GM23248 (cell line): ENCODE results near the gene TLE5. TPM values are rescaled to one million over a fixed set of nuclear protein-coding genes. Genes with fewer than 3 reads are reported as not detected.

Experiments used
- DNase-seq: peaks from one replicate; pipeline ENCODE4 v3.0.0-alpha.2; 2015
- H2AFZ ChIP-seq: fragments of 200-600 bp; sonication (generic); 2 replicates; pipeline ENCODE4 v1.6.1; 2016; ENCODE audit warnings: antibody characterized with exemption
- H3F3A ChIP-seq: fragments of 200-600 bp; sonication (generic); 2 replicates; pipeline ENCODE4 v1.6.1; 2016; ENCODE audit warnings: mild to moderate bottlenecking, antibody characterized with exemption, mixed run types; ENCODE audit not compliant: insufficient read depth
- H3K27ac ChIP-seq: fragments of 200-600 bp; sonication (generic); 2 replicates; pipeline ENCODE4 v1.5.1; 2016; ENCODE audit warnings: mild to moderate bottlenecking
- H3K27me3 ChIP-seq: fragments of 200-600 bp; sonication (generic); replicated peaks from 2 replicates; pipeline ENCODE4 v1.6.1; 2016; ENCODE audit warnings: mild to moderate bottlenecking; ENCODE audit not compliant: insufficient read depth
- H3K36me3 ChIP-seq: fragments of 200-600 bp; sonication (generic); 2 replicates; pipeline ENCODE4 v1.6.1; 2016; ENCODE audit warnings: low read depth, mild to moderate bottlenecking
- H3K4me1 ChIP-seq: fragments of 200-600 bp; sonication (generic); 2 replicates; pipeline ENCODE4 v1.6.1; 2016; ENCODE audit warnings: mild to moderate bottlenecking; ENCODE audit not compliant: insufficient read depth
- H3K4me2 ChIP-seq: fragments of 200-600 bp; sonication (generic); one replicate; pipeline ENCODE4 v1.6.1; 2016; ENCODE audit warnings: mild to moderate bottlenecking; ENCODE audit not compliant: unreplicated experiment
- H3K4me3 ChIP-seq: fragments of 200-600 bp; sonication (generic); 2 replicates; pipeline ENCODE4 v1.5.1; 2016; ENCODE audit warnings: mild to moderate bottlenecking
- H3K79me2 ChIP-seq: fragments of 200-600 bp; sonication (generic); 2 replicates; pipeline ENCODE4 v1.6.1; 2016; ENCODE audit warnings: mild to moderate bottlenecking; ENCODE audit not compliant: insufficient read depth
- H3K9ac ChIP-seq: fragments of 200-600 bp; sonication (generic); 2 replicates; pipeline ENCODE4 v1.6.1; 2016; ENCODE audit warnings: mild to moderate bottlenecking
- H3K9me2 ChIP-seq: fragments of 200-600 bp; sonication (generic); 2 replicates; pipeline ENCODE4 v1.6.1; 2016; ENCODE audit warnings: mixed run types, mild to moderate bottlenecking, moderate library complexity; ENCODE audit not compliant: insufficient read depth
- H3K9me3 ChIP-seq: fragments of 200-600 bp; sonication (generic); one replicate; pipeline ENCODE4 v1.6.1; 2017; ENCODE audit warnings: low read depth
- H4K20me1 ChIP-seq: fragments of 200-600 bp; sonication (generic); 2 replicates; pipeline ENCODE4 v1.6.0; 2016; ENCODE audit not compliant: insufficient read depth
- EZH2 ChIP-seq: fragments of 200-600 bp; sonication (generic); IDR thresholded peaks from 2 replicates; pipeline ENCODE4 v1.6.1; 2018; ENCODE audit warnings: antibody characterized with exemption, mild to moderate bottlenecking; ENCODE audit not compliant: insufficient read depth, poor library complexity, severe bottlenecking
- EZH2phosphoT487 ChIP-seq: fragments of 200-600 bp; sonication (generic); IDR thresholded peaks from 2 replicates; pipeline ENCODE4 v1.6.1; 2018; ENCODE audit warnings: antibody characterized with exemption, moderate library complexity, mild to moderate bottlenecking, low read depth; ENCODE audit not compliant: insufficient read depth
- WGBS, 2 experiments: methylation state at CpG; one replicate each; pipeline ENCODE4 v1.1.6; 2015 to 2017; ENCODE audit warnings: low lambda C conversion rate in 2 of 2, low coverage in 1 of 2; ENCODE audit errors: missing lambda C conversion rate in 2 of 2; 5-methylcytosine and 5-hydroxymethylcytosine counted together
- in situ Hi-C: fragments of 300-500 bp; cut with MboI; formaldehyde crosslinking; loops from 2 replicates; pipeline ENCODE4 v1.15.0; 2020
- polyA plus RNA-seq: library from polyadenylated mRNA; unstranded; fragments of >200 nt; fragmentation: Nextera tagmentation; extraction: Ambion mirVana; gene quantifications from 2 replicates; pipeline ENCODE4 v1.2.1, GENCODE V29; 2016
- total RNA-seq: library from RNA; depleted of rRNA; stranded (reverse); fragments of >200 nt; shearing (Covaris generic); gene quantifications from 2 replicates; pipeline ENCODE4 v1.2.3, GENCODE V29; 2014

TLE5 gene
- total and polyA plus RNA-seq, 2 experiments from 2014 or later, result 133 to 337 TPM

GRCh38 chr19:3109491-3109890 lies 47.2 kb upstream of the TLE5 start:
- Histone ChIP-seq H3K9me2 (no peaks in the 10 kb centered on the region), H3F3A (no peaks in the 10 kb centered on the region), H3K79me2 (peaks cover 98% of the 10 kb centered on the region), H3K4me1 (no peaks in the 10 kb centered on the region), H3K27ac (no peak overlapping the region), H4K20me1 (no peaks in the 10 kb centered on the region; the same call in 1 of the 2 replicates), H3K36me3 (no peaks in the 10 kb centered on the region), H3K9ac (no peak overlapping the region), H3K27me3 (no peaks in the 10 kb centered on the region), H3K9me3 (no peaks in the 10 kb centered on the region), H3K4me2 (no peak overlapping the region), H2AFZ (no peak overlapping the region), H3K4me3 (no peak overlapping the region)
- TF ChIP-seq EZH2phosphoT487, result no peak
- no peak for TF ChIP-seq EZH2
- no peak for DNase-seq
- WGBS, 2 experiments, result 87% methylated on average over 22 of the region's 22 CpGs
- in situ Hi-C loops, result no loop called here

GRCh38 chr19:3108775-3109174 lies 46.5 kb upstream of the TLE5 start:
- no peaks in the 10 kb centered on the region for H3K27me3 ChIP-seq
- no peak overlapping the region for H3K4me3 ChIP-seq
- TF ChIP-seq EZH2, result no peak
- no peak for TF ChIP-seq EZH2phosphoT487
- H3K27ac ChIP-seq, result no peak overlapping the region
- H3K9ac ChIP-seq, result no peak overlapping the region
- DNase-seq, result peak; percentile 74
- H3K4me1 ChIP-seq, result no peaks in the 10 kb centered on the region; the same call in 1 of the 2 replicates
- 22 to 32% methylated on average over 5 of the region's 5 CpGs for WGBS, 2 experiments
- H3K36me3 ChIP-seq, result no peaks in the 10 kb centered on the region
- peaks cover 98% of the 10 kb centered on the region for H3K79me2 ChIP-seq
- H4K20me1 ChIP-seq, result peaks cover 2% of the 10 kb centered on the region; the same call in 1 of the 2 replicates
- H3K9me2 ChIP-seq, result no peaks in the 10 kb centered on the region
- no peak overlapping the region for H2AFZ ChIP-seq
- in situ Hi-C loops, result no loop called here
- no peaks in the 10 kb centered on the region for H3F3A ChIP-seq
- H3K4me2 ChIP-seq, result no peak overlapping the region
- H3K9me3 ChIP-seq, result no peaks in the 10 kb centered on the region

DNA sequence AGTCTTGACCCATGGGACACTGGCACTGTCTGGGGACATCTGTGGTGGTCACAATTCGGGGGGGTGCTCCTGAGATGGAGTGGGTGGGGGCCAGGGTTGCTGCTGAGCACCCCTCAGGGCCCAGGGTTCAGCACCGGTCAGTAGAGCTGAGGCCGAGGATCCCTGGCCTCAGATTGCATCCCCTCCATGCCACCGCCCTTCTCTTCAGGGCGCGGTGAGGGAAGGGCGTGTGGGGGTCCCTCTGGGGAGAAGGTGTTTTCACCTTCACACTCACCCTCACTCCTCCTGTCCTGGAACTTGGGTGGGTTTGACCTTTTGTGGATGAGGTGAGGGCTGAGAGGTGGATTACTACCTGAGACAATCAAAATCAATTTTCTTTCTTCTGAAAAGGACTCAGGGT lies 45.4 kb upstream of the TLE5 start:
- Histone ChIP-seq H3F3A (no peaks in the 10 kb centered on the region), H3K9me2 (no peaks in the 10 kb centered on the region), H3K79me2 (peaks cover 98% of the 10 kb centered on the region), H3K36me3 (no peaks in the 10 kb centered on the region), H3K9me3 (no peaks in the 10 kb centered on the region), H4K20me1 (peaks cover 4% of the 10 kb centered on the region; the same call in 1 of the 2 replicates), H3K27me3 (no peaks in the 10 kb centered on the region), H3K4me2 (no peak overlapping the region), H3K4me1 (no peaks in the 10 kb centered on the region; the same call in 1 of the 2 replicates), H3K9ac (no peak overlapping the region), H3K27ac (no peak overlapping the region), H2AFZ (no peak overlapping the region), H3K4me3 (no peak overlapping the region)
- no peak for DNase-seq
- 85 to 88% methylated on average over 7 of the region's 7 CpGs for WGBS, 2 experiments
- no peak for TF ChIP-seq EZH2
- TF ChIP-seq EZH2phosphoT487, result no peak
- in situ Hi-C loops, result no loop called here

DNA sequence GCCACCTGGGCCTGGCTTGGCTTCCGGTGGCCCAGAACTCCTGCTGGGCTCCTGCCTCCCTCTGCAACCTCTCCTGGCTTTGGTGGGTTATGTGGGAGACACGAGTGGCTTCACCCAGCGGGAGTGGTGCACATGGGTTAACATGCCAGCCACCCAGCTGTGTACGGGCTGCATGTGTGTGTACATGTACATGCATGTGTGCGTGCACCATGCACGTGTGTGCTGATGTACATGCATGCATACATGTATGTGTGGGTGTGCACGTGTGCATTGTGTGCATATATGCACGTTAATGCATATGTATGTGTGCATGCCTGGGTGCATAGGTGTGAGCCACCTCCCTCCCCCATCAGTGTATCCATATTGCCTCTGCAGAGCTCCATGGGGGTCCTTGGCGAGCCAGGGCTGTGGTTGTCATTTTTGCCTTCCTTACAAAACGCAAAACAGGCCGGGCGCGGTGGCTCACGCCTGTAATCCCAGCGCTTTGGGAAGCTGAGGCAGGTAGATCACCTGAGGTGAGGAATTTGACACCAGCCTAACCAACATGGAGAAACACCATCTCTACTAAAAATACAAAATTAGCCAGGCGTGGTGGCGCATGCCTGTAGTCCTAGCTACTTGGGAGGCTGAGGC lies 44.3 kb upstream of the TLE5 start:
- in situ Hi-C loops, result no loop called here
- no peak for DNase-seq
- H2AFZ ChIP-seq, result no peak overlapping the region
- H3K9me3 ChIP-seq, result no peaks in the 10 kb centered on the region
- H3K9me2 ChIP-seq, result no peaks in the 10 kb centered on the region
- no peaks in the 10 kb centered on the region for H3F3A ChIP-seq
- H3K9ac ChIP-seq, result no peak overlapping the region
- H3K4me3 ChIP-seq, result no peak overlapping the region
- H3K4me2 ChIP-seq, result no peak overlapping the region
- WGBS, 2 experiments, result 90 to 92% methylated on average over 17 of the region's 17 CpGs
- H4K20me1 ChIP-seq, result peaks cover 4% of the 10 kb centered on the region; the same call in 1 of the 2 replicates
- H3K4me1 ChIP-seq, result no peaks in the 10 kb centered on the region; the same call in 1 of the 2 replicates
- TF ChIP-seq EZH2 (no peak), EZH2phosphoT487 (no peak)
- H3K27ac ChIP-seq, result no peak overlapping the region
- H3K27me3 ChIP-seq, result no peaks in the 10 kb centered on the region
- no peaks in the 10 kb centered on the region for H3K36me3 ChIP-seq
- H3K79me2 ChIP-seq, result peaks cover 98% of the 10 kb centered on the region
